ENCODE measurements around the gene AIFM3. TPM values are rescaled to one million over a fixed set of nuclear protein-coding genes. Genes with fewer than 3 reads are reported as not detected.

AIFM3 gene
- total and polyA plus RNA-seq, 2 of the 13 experiments (the other 11 are each of a cell fraction or from before 2014, with no cell fraction given): 9.0 to 15.3 TPM

DNA sequence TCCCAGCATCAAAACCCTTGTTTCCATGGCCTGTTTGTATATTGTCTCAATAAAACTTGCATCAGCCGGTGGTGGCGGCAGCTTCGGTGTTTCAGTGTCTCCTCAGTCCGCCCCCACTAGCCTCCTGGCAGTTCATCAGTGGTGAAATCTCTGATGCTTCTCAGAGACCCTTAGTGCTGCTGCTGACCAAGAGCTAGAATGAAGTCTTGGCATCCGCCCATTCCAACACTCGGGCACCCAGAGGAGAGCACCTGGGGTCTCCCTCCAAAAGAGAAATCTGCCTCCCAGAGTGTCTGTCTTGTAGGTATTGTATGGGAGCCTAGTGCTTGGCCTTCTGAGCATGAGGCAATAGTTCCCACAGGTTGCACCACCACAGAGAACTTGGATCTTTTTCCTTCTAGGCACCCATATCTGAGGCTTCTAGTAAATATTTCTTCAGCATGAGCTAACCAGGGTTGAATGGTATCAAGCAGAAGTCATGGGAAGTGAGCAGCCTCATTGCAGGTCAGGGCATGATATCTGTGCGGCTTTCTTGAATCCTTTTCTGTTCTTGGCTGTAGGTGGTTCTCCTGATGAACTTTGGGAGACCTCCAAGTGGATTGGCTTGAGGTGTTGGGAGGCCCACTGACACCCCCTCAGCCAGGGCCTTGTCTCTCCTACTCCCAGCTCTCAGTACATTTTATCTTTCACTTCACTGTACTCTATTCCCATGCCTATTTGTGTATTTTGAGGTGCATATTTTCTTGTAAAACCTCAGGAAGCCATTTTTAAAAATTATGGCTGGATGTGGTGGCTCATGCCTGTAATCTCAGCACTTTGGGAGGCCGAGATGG, 13.2 kb upstream of the AIFM3 start (continued):
- TF ChIP-seq DNMT1 (CRISPR knock-in tag; IDR thresholded peaks at IDR 0.05) (no peak), TCF12 (IDR thresholded peaks at IDR 0.05) (no peak), TCF12 (CRISPR knock-in tag; IDR thresholded peaks at IDR 0.05) (no peak), ZNF331 (CRISPR knock-in tag; IDR thresholded peaks at IDR 0.05) (0 out of 2 replicates have a peak, but pooled peaks have one; percentile 53), ERF (CRISPR knock-in tag; IDR thresholded peaks at IDR 0.05) (no peak; the same call in 1 of the 2 replicates), CCDC6 (CRISPR knock-in tag; IDR thresholded peaks at IDR 0.05) (no peak), SETDB1 (CRISPR knock-in tag; IDR thresholded peaks at IDR 0.05; ENCODE audit: borderline replicate concordance) (no peak), ZNF280D (CRISPR knock-in tag; IDR thresholded peaks at IDR 0.05) (no peak), ZNF660 (CRISPR knock-in tag; IDR thresholded peaks at IDR 0.05; ENCODE audit: borderline replicate concordance, low read depth) (no peak), RBFOX2 (IDR thresholded peaks at IDR 0.05; ENCODE audit: low read depth, low read length) (no peak), MBD4 (IDR thresholded peaks at IDR 0.05; ENCODE audit: borderline replicate concordance, low read length) (no peak), ASH2L (IDR thresholded peaks at IDR 0.05; ENCODE audit: insufficient read length, low read depth, low read length) (no peak), SAFB2 (CRISPR knock-in tag; IDR thresholded peaks at IDR 0.05; ENCODE audit: borderline replicate concordance, low read depth) (no peak), ZNF281 (CRISPR knock-in tag; IDR thresholded peaks at IDR 0.05; ENCODE audit: borderline replicate concordance) (no peak), BRCA1 (CRISPR knock-in tag; IDR thresholded peaks at IDR 0.05) (no peak), DPF2 (CRISPR knock-in tag; IDR thresholded peaks at IDR 0.05; ENCODE audit: borderline replicate concordance, low read depth) (no peak), NCOA1 (CRISPR knock-in tag; IDR thresholded peaks at IDR 0.05) (no peak), ZNF615 (CRISPR knock-in tag; IDR thresholded peaks at IDR 0.05; ENCODE audit: borderline replicate concordance) (0 out of 2 replicates have a peak, but pooled peaks have one; percentile 45), GTF2F1 (IDR thresholded peaks at IDR 0.05; ENCODE audit: low read length) (no peak), GATAD1 (CRISPR knock-in tag; IDR thresholded peaks at IDR 0.05) (0 out of 2 replicates have a peak, but pooled peaks have one; percentile 9), ZBTB37 (CRISPR knock-in tag; IDR thresholded peaks at IDR 0.05) (no peak)
- TF ChIP-seq, protein P1, sequence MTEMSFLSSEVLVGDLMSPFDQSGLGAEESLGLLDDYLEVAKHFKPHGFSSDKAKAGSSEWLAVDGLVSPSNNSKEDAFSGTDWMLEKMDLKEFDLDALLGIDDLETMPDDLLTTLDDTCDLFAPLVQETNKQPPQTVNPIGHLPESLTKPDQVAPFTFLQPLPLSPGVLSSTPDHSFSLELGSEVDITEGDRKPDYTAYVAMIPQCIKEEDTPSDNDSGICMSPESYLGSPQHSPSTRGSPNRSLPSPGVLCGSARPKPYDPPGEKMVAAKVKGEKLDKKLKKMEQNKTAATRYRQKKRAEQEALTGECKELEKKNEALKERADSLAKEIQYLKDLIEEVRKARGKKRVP (CRISPR knock-in tag; IDR thresholded peaks at IDR 0.05): peak; percentile 44 to 99; a peak in 3 of 4 replicates
